Stimulated activated CD8-positive, alpha-beta memory T cell treated with anti-CD3 and anti-CD28 coated beads, Interleukin-7, amount 100 ng/mL, for 1 hour (primary cell): ENCODE measurements around the gene NIPSNAP2.
"Not testable (repeated sequence)": the region's sequence is repeated elsewhere in the genome, so short reads cannot be mapped to it uniquely, and the experiment has no call there.

Source experiments
- DNase-seq, 2 donors: peaks; one replicate each; pipeline ENCODE4 v3.0.0-alpha.2; 2020; ENCODE audit warnings: low read depth in 2 of 2

The NIPSNAP2 gene

DNA sequence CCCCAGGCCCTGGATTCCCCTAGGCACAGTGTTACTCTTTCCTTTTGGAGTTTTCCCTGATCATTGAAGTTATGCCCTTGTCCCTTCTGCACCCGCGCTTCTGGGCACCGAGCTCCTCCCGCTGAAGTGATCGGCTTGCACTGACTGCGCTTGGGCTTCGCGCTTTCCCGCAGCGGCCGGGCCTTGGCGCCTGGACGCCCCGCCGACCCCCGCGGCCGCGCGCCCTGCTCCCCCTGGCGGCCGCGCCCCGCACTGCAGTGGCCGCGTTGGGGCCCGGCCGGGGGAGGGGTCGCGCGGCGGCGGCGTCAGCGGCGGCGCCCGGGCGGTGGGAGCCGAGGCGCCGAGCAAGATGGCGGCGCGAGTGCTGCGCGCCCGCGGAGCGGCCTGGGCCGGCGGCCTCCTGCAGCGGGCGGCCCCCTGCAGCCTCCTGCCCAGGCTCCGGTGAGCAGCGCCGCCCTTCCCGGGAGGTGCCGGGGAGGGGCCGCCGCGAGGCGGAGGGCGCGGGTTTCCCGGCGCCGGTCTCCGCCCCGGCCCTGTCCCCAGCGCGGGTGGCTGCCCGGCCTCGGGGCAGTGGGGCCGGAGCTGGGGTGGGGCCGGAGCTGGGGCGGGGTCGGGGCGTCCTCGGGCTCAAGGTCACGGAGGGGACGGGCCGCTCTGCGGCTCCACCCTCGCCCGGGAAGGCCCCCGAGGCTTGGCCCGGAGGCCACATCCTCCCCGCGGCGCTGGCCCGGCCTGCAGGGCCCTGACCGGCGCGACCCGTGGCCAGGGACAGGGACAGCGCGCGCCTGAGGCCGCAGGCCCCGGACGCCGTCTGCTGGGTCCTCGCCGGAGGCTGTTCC, at the start of gene NIPSNAP2:
NIPSNAP2 (plus strand) TSS at position 325 of the 839 bp plus-strand sequence; CDS start at position 350, 25 bp downstream.
- peak; percentile 18 to 23 for DNase-seq

- DNase-seq: no peak
Measured at GRCh38 chr7:55917771-55918170, 46.6 kb upstream of the NIPSNAP2 start.

DNA sequence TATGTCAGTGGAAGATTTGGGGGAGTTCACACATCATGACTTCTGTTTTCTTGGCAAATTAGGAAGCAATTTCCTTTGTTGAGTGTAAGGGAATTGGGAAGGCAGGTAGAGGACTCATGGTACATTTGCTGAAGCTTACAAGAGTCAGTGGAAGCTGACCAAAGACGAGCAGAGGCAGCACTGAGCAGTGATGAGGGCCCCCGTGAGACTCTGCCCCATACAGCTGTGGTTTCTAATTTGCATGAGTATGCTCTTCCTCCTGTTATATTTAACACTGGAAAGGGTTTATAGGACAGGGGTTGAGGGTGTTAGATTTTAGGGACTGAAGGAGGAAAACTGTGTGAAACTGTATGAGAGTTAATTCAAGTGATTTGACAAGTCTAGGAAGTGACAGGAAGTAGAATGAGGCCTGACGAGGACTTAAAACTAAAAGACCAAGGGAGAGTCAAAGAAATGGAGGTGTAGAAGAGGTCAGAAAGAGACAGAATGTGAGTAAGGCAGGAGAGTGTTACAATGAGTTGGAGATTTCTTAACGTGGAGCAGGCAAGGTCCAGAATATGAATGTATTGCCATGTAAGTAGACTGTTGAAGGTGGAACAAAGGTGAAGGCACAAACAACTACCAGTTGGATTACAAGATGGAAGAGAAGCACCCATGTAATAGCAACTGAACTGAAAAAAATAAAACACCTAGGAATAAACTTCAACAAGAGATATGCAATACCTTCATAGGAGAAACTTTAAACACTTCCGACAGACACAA, 36.2 kb upstream of the NIPSNAP2 start:
- no peak for DNase-seq

GRCh38 chr7:55931421-55932151, 32.8 kb upstream of the NIPSNAP2 start:
- DNase-seq: no peak

- no peak for DNase-seq
Measured at GRCh38 chr7:55939514-55940123, 24.8 kb upstream of the NIPSNAP2 start.

- no peak for DNase-seq
Measured at GRCh38 chr7:55946545-55946944, 17.8 kb upstream of the NIPSNAP2 start.

GRCh38 chr7:55951637-55952351, 12.6 kb upstream of the NIPSNAP2 start, which contains the start of gene MRPS17:
Gene MRPS17, plus strand, starts transcription at chr7:55951877. Its CDS starts 1,319 bp downstream, at chr7:55953196.
- DNase-seq: peak; percentile 80 to 83

DNA sequence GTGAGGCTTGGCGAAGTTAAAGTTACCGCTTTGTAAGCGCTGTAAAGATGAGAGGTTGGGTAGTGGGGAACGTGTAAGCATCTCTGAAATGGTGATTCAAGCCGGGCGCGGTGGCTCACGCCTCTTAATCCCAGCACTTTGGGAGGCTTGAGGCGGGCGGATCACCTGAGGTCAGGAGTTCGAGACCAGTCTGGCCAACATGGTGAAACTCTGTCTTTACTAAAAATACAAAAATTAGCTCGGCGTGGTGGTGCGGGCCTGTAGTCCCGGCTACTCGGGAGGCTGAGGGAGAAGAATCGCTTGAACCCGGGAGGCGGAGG, 12.1 kb upstream of the NIPSNAP2 start:
- DNase-seq: not testable (repeated sequence)

GRCh38 chr7:55953707-55954475, 10.5 kb upstream of the NIPSNAP2 start:
- no peak for DNase-seq

GRCh38 chr7:55957190-55957589, 7.2 kb upstream of the NIPSNAP2 start:
- no peak for DNase-seq

GRCh38 chr7:55962014-55962413, 2.4 kb upstream of the NIPSNAP2 start:
- no peak for DNase-seq

DNA sequence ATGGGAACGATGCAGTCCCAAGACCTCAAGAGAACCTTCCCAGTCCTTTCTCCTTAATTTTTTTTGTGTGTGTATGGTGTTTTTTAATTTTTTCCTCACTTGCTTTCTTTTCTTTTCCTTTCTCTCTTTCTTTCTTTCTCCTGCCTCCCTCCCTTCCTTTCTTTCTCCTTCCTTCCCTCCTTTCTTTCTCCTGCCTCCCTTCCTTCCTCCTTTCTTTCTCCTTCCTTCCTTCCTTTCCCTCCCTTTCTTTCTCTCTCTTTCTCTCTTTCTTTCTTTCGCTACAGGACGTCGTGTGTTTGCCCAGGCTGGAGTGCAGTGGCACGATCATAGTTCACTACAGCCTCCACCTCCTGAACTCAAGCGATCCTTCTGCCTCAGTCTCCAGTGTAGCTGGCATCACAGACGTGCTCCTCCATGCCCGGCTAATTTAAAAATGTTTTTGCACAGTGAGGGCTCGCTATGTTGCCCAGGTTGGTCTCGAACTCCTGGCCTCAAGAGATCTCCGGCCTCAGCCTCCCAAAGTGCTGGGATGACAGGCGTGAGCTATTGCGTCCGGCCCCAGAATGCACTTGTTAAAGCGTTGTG, 709 bp upstream of the NIPSNAP2 start:
- no peak for DNase-seq

DNA sequence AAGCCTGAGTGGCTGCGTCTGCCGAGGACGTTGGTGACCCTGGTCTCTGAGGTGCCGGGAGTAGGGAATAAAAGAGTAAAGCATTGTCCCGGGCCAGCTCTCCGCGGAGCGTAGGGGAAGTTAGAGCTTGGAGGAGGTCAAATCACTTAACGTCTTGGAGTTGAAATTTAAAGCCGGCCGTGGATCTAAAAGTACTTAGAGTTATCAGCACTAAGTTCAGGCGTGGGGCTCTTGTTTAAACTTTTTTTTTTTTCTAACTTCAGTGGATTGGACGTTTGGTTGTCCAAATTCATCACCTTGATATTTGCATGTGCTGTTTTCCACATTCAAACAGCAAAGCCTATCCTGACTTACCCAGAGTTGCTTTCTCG, 700 bp downstream of the NIPSNAP2 start:
- DNase-seq: no peak

GRCh38 chr7:55965805-55966421, 1.5 kb downstream of the NIPSNAP2 start:
- no peak for DNase-seq

- no peak for DNase-seq
Measured at GRCh38 chr7:55966851-55967250, 2.5 kb downstream of the NIPSNAP2 start.

- DNase-seq: no peak
Measured at GRCh38 chr7:55969391-55969790, 5.0 kb downstream of the NIPSNAP2 start.

- DNase-seq: no peak
Measured at GRCh38 chr7:55970561-55970960, 6.2 kb downstream of the NIPSNAP2 start.

DNA sequence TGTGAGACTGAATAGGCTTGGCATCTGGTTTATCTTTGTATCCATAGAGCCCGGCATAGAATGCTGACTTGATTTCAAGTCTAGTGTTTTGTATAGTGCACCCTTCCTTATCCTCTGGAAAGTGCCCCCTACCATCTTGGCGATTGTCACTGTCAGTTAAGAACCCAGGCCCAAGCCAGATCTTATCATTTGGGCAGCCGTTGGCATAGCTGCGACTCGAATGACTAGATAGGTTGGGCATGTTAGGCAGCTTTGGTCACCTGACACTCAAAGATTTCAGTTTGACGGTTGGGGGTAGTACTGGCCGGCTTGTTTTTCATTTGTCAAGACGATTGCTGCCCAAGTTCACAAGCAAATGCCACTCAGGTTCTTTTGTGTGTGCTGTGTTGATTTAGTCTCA, 6.6 kb downstream of the NIPSNAP2 start:
- no peak for DNase-seq

DNA sequence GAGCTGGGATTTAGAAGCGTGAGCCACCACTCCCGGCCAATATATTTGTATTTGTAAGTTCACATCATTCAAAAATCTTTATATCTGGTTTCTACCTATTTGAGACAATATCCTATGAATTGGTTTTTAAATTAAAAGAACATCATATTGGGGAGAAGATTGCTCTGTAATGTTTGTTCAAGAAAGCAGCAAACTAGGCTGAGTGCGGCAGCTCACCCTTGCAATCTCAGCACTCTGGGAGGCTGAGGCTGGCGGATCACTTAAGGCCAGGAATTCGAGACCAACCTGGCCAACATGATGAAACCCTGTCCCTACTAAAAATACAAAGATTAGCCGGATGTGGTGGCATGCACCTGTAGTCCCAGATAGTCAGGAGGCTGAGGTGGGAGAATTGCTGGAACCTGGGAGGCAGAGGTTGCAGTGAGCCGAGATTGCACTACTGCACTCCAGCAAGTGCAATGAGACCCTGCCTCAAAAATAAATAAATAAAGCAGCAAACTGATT, 9.4 kb downstream of the NIPSNAP2 start:
- DNase-seq: no peak
